WTC11 (cell line): ENCODE measurements around the gene ARG2. TPM values are rescaled to one million over a fixed set of nuclear protein-coding genes. Genes with fewer than 3 reads are reported as not detected.

Experiments
- ATAC-seq: fragments of 200-7000 bp; cut with Tn5 transposase; 2 replicates; pipeline ENCODE4 v1.10.0; 2021; ENCODE audit warnings: mild to moderate bottlenecking, moderate library complexity
- CTCF ChIA-PET: fragments of 300-600 bp; sonication (Branson Sonifier 250); formaldehyde crosslinking; loops from one replicate; lab custom pipeline; 2021; ENCODE audit warnings: antibody characterized with exemption; lab: Charles Lee
- POLR2A ChIA-PET: fragments of 350-600 bp; sonication (Branson Sonifier 250); formaldehyde crosslinking; loops from one replicate; lab custom pipeline; 2021; ENCODE audit warnings: antibody characterized with exemption; lab: Charles Lee
- DNase-seq: peaks from one replicate; pipeline ENCODE4 v3.0.0; 2021; ENCODE audit warnings: low spot score
- H3K27ac Mint-ChIP-seq: 2 replicates; pipeline ENCODE4 v1.8.0; 2021; ENCODE audit warnings: mixed read lengths
- H3K27me3 Mint-ChIP-seq: 2 replicates; pipeline ENCODE4 v1.8.0; 2021; ENCODE audit warnings: low read depth, mild to moderate bottlenecking, moderate library complexity, mixed read lengths
- H3K36me3 Mint-ChIP-seq: 2 replicates; pipeline ENCODE4 v1.8.0; 2021; ENCODE audit warnings: mixed read lengths
- H3K4me1 Mint-ChIP-seq: 2 replicates; pipeline ENCODE4 v1.8.0; 2022; ENCODE audit warnings: mixed read lengths
- H3K4me3 Mint-ChIP-seq: 2 replicates; pipeline ENCODE4 v1.8.0; 2021; ENCODE audit warnings: mild to moderate bottlenecking, moderate library complexity, mixed read lengths
- H3K9me3 Mint-ChIP-seq: 2 replicates; pipeline ENCODE4 v1.8.0; 2021; ENCODE audit warnings: mixed read lengths
- ATF3 ChIP-seq: sonication (generic); formaldehyde crosslinking; conservative IDR thresholded peaks from 2 replicates; pipeline ENCODE4 v1.8.1; 2022; ENCODE audit warnings: mild to moderate bottlenecking, missing genetic modification reagents
- ATF6 ChIP-seq: sonication (generic); formaldehyde crosslinking; IDR thresholded peaks from 2 replicates; pipeline ENCODE4 v1.8.1; 2023; ENCODE audit warnings: mild to moderate bottlenecking, missing genetic modification reagents
- E2F4 ChIP-seq: sonication (generic); formaldehyde crosslinking; IDR thresholded peaks from 2 replicates; pipeline ENCODE4 v1.8.1; 2022; ENCODE audit warnings: low read depth, mild to moderate bottlenecking, moderate library complexity, missing genetic modification reagents, borderline replicate concordance
- ETV6 ChIP-seq: sonication (generic); formaldehyde crosslinking; IDR thresholded peaks from 2 replicates; pipeline ENCODE4 v1.8.1; 2022; ENCODE audit warnings: mild to moderate bottlenecking, missing genetic modification reagents
- FOXK1 ChIP-seq: sonication (generic); formaldehyde crosslinking; IDR thresholded peaks from 2 replicates; pipeline ENCODE4 v1.8.0; 2022; ENCODE audit warnings: mild to moderate bottlenecking, moderate library complexity, missing genetic modification reagents
- FOXP1 ChIP-seq: sonication (generic); formaldehyde crosslinking; IDR thresholded peaks from 2 replicates; pipeline ENCODE4 v1.8.0; 2022; ENCODE audit warnings: missing genetic modification reagents, mild to moderate bottlenecking, moderate library complexity, borderline replicate concordance
- GTF2I ChIP-seq: fragments of 250-450 bp; sonication (Bioruptor Pico); conservative IDR thresholded peaks from 2 replicates; pipeline ENCODE4 v1.4.0; 2021; ENCODE audit warnings: mild to moderate bottlenecking
- IRF2 ChIP-seq: sonication (generic); formaldehyde crosslinking; IDR thresholded peaks from 2 replicates; pipeline ENCODE4 v1.8.0; 2022; ENCODE audit warnings: low read depth, missing genetic modification reagents, borderline replicate concordance
- MAX ChIP-seq: sonication (generic); formaldehyde crosslinking; IDR thresholded peaks from 2 replicates; pipeline ENCODE4 v1.8.0; 2022; ENCODE audit warnings: mild to moderate bottlenecking, missing genetic modification reagents
- NFATC4 ChIP-seq: fragments of 250-450 bp; sonication (Bioruptor Pico); IDR thresholded peaks from 2 replicates; pipeline ENCODE4 v1.9.0; 2021; ENCODE audit warnings: mild to moderate bottlenecking
- PREB ChIP-seq: sonication (generic); formaldehyde crosslinking; IDR thresholded peaks from 2 replicates; pipeline ENCODE4 v1.8.1; 2022; ENCODE audit warnings: mild to moderate bottlenecking, missing genetic modification reagents, moderate library complexity, borderline replicate concordance
- PRRX2 ChIP-seq: fragments of 250-450 bp; sonication (Bioruptor Pico); IDR thresholded peaks from 2 replicates; pipeline ENCODE4 v1.8.0; 2021; ENCODE audit warnings: mild to moderate bottlenecking
- RELA ChIP-seq: sonication (generic); formaldehyde crosslinking; IDR thresholded peaks from 2 replicates; pipeline ENCODE4 v1.8.1; 2022; ENCODE audit warnings: missing genetic modification reagents, mild to moderate bottlenecking, borderline replicate concordance
- SMAD3 ChIP-seq: sonication (generic); formaldehyde crosslinking; IDR thresholded peaks from 2 replicates; pipeline ENCODE4 v1.8.0; 2022; ENCODE audit warnings: missing genetic modification reagents, mild to moderate bottlenecking, borderline replicate concordance
- SOX15 ChIP-seq: fragments of 250-450 bp; sonication (Bioruptor Pico); IDR thresholded peaks from 2 replicates; pipeline ENCODE4 v1.9.0; 2021; ENCODE audit warnings: mild to moderate bottlenecking
- SP1 ChIP-seq: sonication (generic); formaldehyde crosslinking; conservative IDR thresholded peaks from 2 replicates; pipeline ENCODE4 v1.8.1; 2022; ENCODE audit warnings: missing genetic modification reagents
- STAT6 ChIP-seq: sonication (generic); formaldehyde crosslinking; conservative IDR thresholded peaks from 2 replicates; pipeline ENCODE4 v1.8.1; 2023; ENCODE audit warnings: mild to moderate bottlenecking, low read depth, missing genetic modification reagents, moderate library complexity
- TCF7 ChIP-seq: sonication (generic); formaldehyde crosslinking; IDR thresholded peaks from 2 replicates; pipeline ENCODE4 v1.8.0; 2022; ENCODE audit warnings: mild to moderate bottlenecking, low read depth, missing genetic modification reagents, moderate library complexity
- ZNF138 ChIP-seq: sonication (generic); formaldehyde crosslinking; conservative IDR thresholded peaks from 2 replicates; pipeline ENCODE4 v1.8.1; 2022; ENCODE audit warnings: mild to moderate bottlenecking, moderate library complexity, missing genetic modification reagents
- ZNF219 ChIP-seq: sonication (generic); formaldehyde crosslinking; IDR thresholded peaks from 2 replicates; pipeline ENCODE4 v1.8.0; 2023; ENCODE audit warnings: missing genetic modification reagents, mild to moderate bottlenecking, borderline replicate concordance
- ZNF232 ChIP-seq: sonication (generic); formaldehyde crosslinking; IDR thresholded peaks from 2 replicates; pipeline ENCODE4 v1.8.0; 2022; ENCODE audit warnings: mild to moderate bottlenecking, missing genetic modification reagents
- ZNF396 ChIP-seq: fragments of 250-450 bp; sonication (Bioruptor Pico); IDR thresholded peaks from 2 replicates; pipeline ENCODE4 v1.8.0; 2021; ENCODE audit warnings: mild to moderate bottlenecking, moderate library complexity, borderline replicate concordance
- ZNF416 ChIP-seq: fragments of 250-450 bp; sonication (Bioruptor Pico); IDR thresholded peaks from 2 replicates; pipeline ENCODE4 v1.9.0; 2021; ENCODE audit warnings: mild to moderate bottlenecking, inconsistent platforms
- ZNF532 ChIP-seq: fragments of 250-450 bp; sonication (Bioruptor Pico); IDR thresholded peaks from 2 replicates; pipeline ENCODE4 v1.9.0; 2021; ENCODE audit warnings: mild to moderate bottlenecking, borderline replicate concordance
- total RNA-seq: library from RNA; stranded (reverse); gene quantifications from 3 replicates; pipeline ENCODE4 v1.2.3, GENCODE V29; 2021

Gene ARG2
- total RNA-seq, 1 experiment from 2014 or later = 29.8 TPM

GRCh38 chr14:67674480-67675218 is 54.9 kb downstream of the ARG2 start, which contains the start of gene VTI1B:
TSS of gene VTI1B (minus strand) at chr14:67674632. CDS start at chr14:67674489, 143 bp downstream.
- no peaks in the 10 kb centered on the region for H3K9me3 Mint-ChIP-seq
- CTCF ChIA-PET = interaction anchor here (0.8 to 2.2 kb wide), 7 partner anchors 8 to 148 kb away, joined by 3 to 17 read pairs (median 4); partner anchors contain the start of genes ARG2, PIGH and RDH11
- TF ChIP-seq PRRX2 (CRISPR knock-in tag) (0 out of 2 replicates have a peak, but pooled peaks have one; percentile 7), PREB (CRISPR knock-in tag) (peak; percentile 48; the same call in 1 of the 2 replicates), RELA (CRISPR knock-in tag) (0 out of 2 replicates have a peak, but pooled peaks have one; percentile 54), ZNF232 (CRISPR knock-in tag) (no peak), ATF3 (CRISPR knock-in tag) (no peak), IRF2 (CRISPR knock-in tag) (0 out of 2 replicates have a peak, but pooled peaks have one; percentile 40), E2F4 (CRISPR knock-in tag) (0 out of 2 replicates have a peak, but pooled peaks have one; percentile 46), MAX (CRISPR knock-in tag) (peak; percentile 37; the same call in 1 of the 2 replicates), FOXK1 (peak; percentile 45; the same call in 1 of the 2 replicates), NFATC4 (CRISPR knock-in tag) (peak; percentile 76; the same call in 1 of the 2 replicates), ZNF396 (CRISPR knock-in tag) (no peak), FOXP1 (peak; percentile 76; the same call in 1 of the 2 replicates), TCF7 (CRISPR knock-in tag) (no peak), ETV6 (CRISPR knock-in tag) (peak; percentile 35; the same call in 1 of the 2 replicates), SOX15 (CRISPR knock-in tag) (no peak), ZNF219 (no peak), GTF2I (no peak), SP1 (CRISPR knock-in tag) (peak; percentile 90), SMAD3 (CRISPR knock-in tag) (0 out of 2 replicates have a peak, but pooled peaks have one; percentile 33), ATF6 (CRISPR knock-in tag) (peak; percentile 64; the same call in 1 of the 2 replicates), ZNF416 (CRISPR knock-in tag) (peak; percentile 39; the same call in 1 of the 2 replicates), ZNF532 (CRISPR knock-in tag) (peak; percentile 77; the same call in 1 of the 2 replicates), STAT6 (no peak), ZNF138 (CRISPR knock-in tag) (no peak)

More at GRCh38 chr14:67674480-67675218, 54.9 kb downstream of the ARG2 start, which contains the start of gene VTI1B:
- DNase-seq (peak; percentile 81), ATAC-seq (peak; percentile 89)
- POLR2A ChIA-PET = interaction anchor here (1.1 to 1.2 kb wide), 3 partner anchors 21 to 75 kb away, joined by 3 to 9 read pairs (median 4); partner anchors contain the start of genes PIGH and RDH11
- peak within 1 kb of the TSS; percentile 96 for H3K27ac Mint-ChIP-seq
- peaks cover 23% of the 10 kb centered on the region for H3K36me3 Mint-ChIP-seq
- H3K4me1 Mint-ChIP-seq = peaks cover 20% of the 10 kb centered on the region
- no peaks in the 10 kb centered on the region for H3K27me3 Mint-ChIP-seq
- H3K4me3 Mint-ChIP-seq = peak within 1 kb of the TSS; percentile 80
